Measurements from ENCODE around the gene LMBRD1.

GRCh38 chr6:69647726-69648125 lies 149.1 kb downstream of the LMBRD1 start:
- TF ChIP-seq, protein P1, sequence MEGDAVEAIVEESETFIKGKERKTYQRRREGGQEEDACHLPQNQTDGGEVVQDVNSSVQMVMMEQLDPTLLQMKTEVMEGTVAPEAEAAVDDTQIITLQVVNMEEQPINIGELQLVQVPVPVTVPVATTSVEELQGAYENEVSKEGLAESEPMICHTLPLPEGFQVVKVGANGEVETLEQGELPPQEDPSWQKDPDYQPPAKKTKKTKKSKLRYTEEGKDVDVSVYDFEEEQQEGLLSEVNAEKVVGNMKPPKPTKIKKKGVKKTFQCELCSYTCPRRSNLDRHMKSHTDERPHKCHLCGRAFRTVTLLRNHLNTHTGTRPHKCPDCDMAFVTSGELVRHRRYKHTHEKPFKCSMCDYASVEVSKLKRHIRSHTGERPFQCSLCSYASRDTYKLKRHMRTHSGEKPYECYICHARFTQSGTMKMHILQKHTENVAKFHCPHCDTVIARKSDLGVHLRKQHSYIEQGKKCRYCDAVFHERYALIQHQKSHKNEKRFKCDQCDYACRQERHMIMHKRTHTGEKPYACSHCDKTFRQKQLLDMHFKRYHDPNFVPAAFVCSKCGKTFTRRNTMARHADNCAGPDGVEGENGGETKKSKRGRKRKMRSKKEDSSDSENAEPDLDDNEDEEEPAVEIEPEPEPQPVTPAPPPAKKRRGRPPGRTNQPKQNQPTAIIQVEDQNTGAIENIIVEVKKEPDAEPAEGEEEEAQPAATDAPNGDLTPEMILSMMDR (IDR thresholded peaks at IDR 0.05), result no peak
- TF ChIP-seq EP300 (IDR thresholded peaks at IDR 0.05), result no peak

Data from tibial nerve (tissue), 4 donors.